Measurements from ENCODE around the gene ATF6B. TPM values are rescaled to one million over a fixed set of nuclear protein-coding genes. Genes with fewer than 3 reads are reported as not detected.

The ATF6B gene
- total RNA-seq: 21.6 and 33.5 TPM in 2 replicates

GRCh38 chr6:32127717-32128592 is at the start of gene ATF6B:
TSS of gene ATF6B (minus strand) at chr6:32128246. CDS start at chr6:32128207, 39 bp downstream.

GRCh38 chr6:32175711-32176475 is 47.8 kb upstream of the ATF6B start, which contains the start of gene AGPAT1:
TSS of gene AGPAT1 (minus strand) at chr6:32176084. CDS start at chr6:32171496, 4,588 bp downstream.

GRCh38 chr6:32164295-32164694 is 36.2 kb upstream of the ATF6B start, which contains the start of gene EGFL8:
TSS of gene EGFL8 (plus strand) at chr6:32164595. CDS start at chr6:32166166, 1,571 bp downstream.

GRCh38 chr6:32153564-32154513 is 25.8 kb upstream of the ATF6B start, which contains the start of gene PPT2:
TSS of gene PPT2 (plus strand) at chr6:32154141. CDS start at chr6:32154595, 454 bp downstream.

GRCh38 chr6:32151863-32152768 is 24.1 kb upstream of the ATF6B start, which contains the start of gene PRRT1:
TSS of gene PRRT1 (minus strand) at chr6:32151939. CDS start at chr6:32151827, 112 bp downstream.

GRCh38 chr6:32109114-32109764 is 18.8 kb downstream of the ATF6B start, which contains the start of gene TNXB:
TSS of gene TNXB (minus strand) at chr6:32109338. CDS start at chr6:32098198, 11,140 bp downstream.

Small RNA genes lying within 50 kb of the gene (small RNA-seq; reads per million reads assigned to genes)
- not detected for gene RNA5SP206

Other genes starting within 250 kb of the ATF6B start
- gene SLC44A4, start 249.2 kb downstream of the ATF6B start, total RNA-seq: 0.22 TPM in 1 of 2 replicates, not detected in the other
- gene EHMT2, start 230.5 kb downstream of the ATF6B start, total RNA-seq: 41.4 and 51.4 TPM in 2 replicates
- gene ZBTB12, start 226.2 kb downstream of the ATF6B start, total RNA-seq: 1.3 and 1.9 TPM in 2 replicates
- 19.1 and 22.0 TPM in 2 replicates for gene C2, start 200.5 kb downstream of the ATF6B start, total RNA-seq
- 26.9 and 34.6 TPM in 2 replicates for gene CFB, start 182.2 kb downstream of the ATF6B start, total RNA-seq
- 97.0 and 105 TPM in 2 replicates for gene NELFE, start 169.3 kb downstream of the ATF6B start, total RNA-seq
- 35.3 and 40.4 TPM in 2 replicates for gene SKIC2, start 169.1 kb downstream of the ATF6B start, total RNA-seq
- gene DXO, start 156.1 kb downstream of the ATF6B start, total RNA-seq: 11.6 and 13.0 TPM in 2 replicates
- gene C4A, start 146.2 kb downstream of the ATF6B start, total RNA-seq: 4.0 and 8.2 TPM in 2 replicates
- 2.4 and 3.4 TPM in 2 replicates for gene C4B, start 113.5 kb downstream of the ATF6B start, total RNA-seq
- 0.13 TPM in 1 of 2 replicates, not detected in the other for gene CYP21A2, start 89.8 kb downstream of the ATF6B start, total RNA-seq
- 23.9 and 41.1 TPM in 2 replicates for gene TNXB, start 18.9 kb downstream of the ATF6B start, total RNA-seq
- gene FKBPL, start 2.0 kb upstream of the ATF6B start, total RNA-seq: 4.6 and 8.8 TPM in 2 replicates
- gene PRRT1, start 23.7 kb upstream of the ATF6B start, total RNA-seq: 0.39 and 0.54 TPM in 2 replicates
- 10.6 and 20.8 TPM in 2 replicates for gene PPT2, start 25.9 kb upstream of the ATF6B start, total RNA-seq
- 0.86 and 1.7 TPM in 2 replicates for gene EGFL8, start 36.3 kb upstream of the ATF6B start, total RNA-seq
- gene AGPAT1, start 47.8 kb upstream of the ATF6B start, total RNA-seq: 26.8 and 31.0 TPM in 2 replicates
- gene RNF5, start 50.2 kb upstream of the ATF6B start, total RNA-seq: 23.9 and 32.4 TPM in 2 replicates
- gene AGER, start 56.0 kb upstream of the ATF6B start, total RNA-seq: 0.54 and 0.78 TPM in 2 replicates
- gene PBX2, start 62.0 kb upstream of the ATF6B start, total RNA-seq: 17.1 and 20.8 TPM in 2 replicates
- 0.86 and 1.0 TPM in 2 replicates for gene GPSM3, start 64.4 kb upstream of the ATF6B start, total RNA-seq
- gene NOTCH4, start 95.8 kb upstream of the ATF6B start, total RNA-seq: 0.65 and 1.1 TPM in 2 replicates
- gene TSBP1, start 243.7 kb upstream of the ATF6B start, total RNA-seq: not detected in 2 replicates